Left ventricle myocardium inferior (tissue), 1 donor: ENCODE results near the gene CALR3. TPM values are rescaled to one million over a fixed set of nuclear protein-coding genes. Genes with fewer than 3 reads are reported as not detected.
A peak's percentile ranks its signal among the peaks of the same experiment; 100 is the strongest.

Source experiments
- DNase-seq: peaks from one replicate; pipeline ENCODE4 v3.0.0-alpha.2; 2020
- H3K27ac ChIP-seq: fragments of 200-600 bp; replicated peaks from 2 replicates; pipeline ENCODE4 v1.8.0; 2021
- H3K27me3 ChIP-seq: fragments of 200-600 bp; 2 replicates; pipeline ENCODE4 v1.8.0; 2021; ENCODE audit warnings: low read depth
- H3K36me3 ChIP-seq: fragments of 200-600 bp; 2 replicates; pipeline ENCODE4 v1.8.0; 2021
- H3K4me1 ChIP-seq: fragments of 200-600 bp; 2 replicates; pipeline ENCODE4 v1.8.0; 2021
- H3K4me3 ChIP-seq: fragments of 200-600 bp; 2 replicates; pipeline ENCODE4 v1.8.0; 2021; ENCODE audit warnings: mild to moderate bottlenecking, moderate library complexity
- H3K9me3 ChIP-seq: fragments of 200-600 bp; replicated peaks from 2 replicates; pipeline ENCODE4 v1.8.0; 2021
- intact Hi-C: fragments of 100-400 bp; cut with micrococcal nuclease; formaldehyde crosslinking; loops from one replicate; pipeline ENCODE4 v1.11.0; 2022
- total RNA-seq: library from RNA; stranded (reverse); fragmentation: NEBNext Ultra II Directional; extraction: Animal tissue kit (Norgen Biotek cat#: 25700); gene quantifications from one replicate; pipeline ENCODE4 v1.2.1, GENCODE V29; 2021
- TF ChIP-seq, protein P1 (sequence below): fragments of 200-600 bp; IDR thresholded peaks from 2 replicates; pipeline ENCODE4 v1.8.0; 2021; ENCODE audit warnings: antibody characterized with exemption, mild to moderate bottlenecking, borderline replicate concordance
- donor health status: DM: no; HTN: yes; CAD: no; lungs with severe emphysema.

CALR3 gene
- total RNA-seq, 1 donor from 2014 or later, result not detected

- intact Hi-C loops, result no loop called here
- H3K4me3 ChIP-seq, result no peak overlapping the region
- H3K27ac ChIP-seq, result peak overlapping the region; percentile 95
- H3K4me1 ChIP-seq, result peaks cover 100% of the 10 kb centered on the region
- no peak for DNase-seq
- TF ChIP-seq, protein P1, sequence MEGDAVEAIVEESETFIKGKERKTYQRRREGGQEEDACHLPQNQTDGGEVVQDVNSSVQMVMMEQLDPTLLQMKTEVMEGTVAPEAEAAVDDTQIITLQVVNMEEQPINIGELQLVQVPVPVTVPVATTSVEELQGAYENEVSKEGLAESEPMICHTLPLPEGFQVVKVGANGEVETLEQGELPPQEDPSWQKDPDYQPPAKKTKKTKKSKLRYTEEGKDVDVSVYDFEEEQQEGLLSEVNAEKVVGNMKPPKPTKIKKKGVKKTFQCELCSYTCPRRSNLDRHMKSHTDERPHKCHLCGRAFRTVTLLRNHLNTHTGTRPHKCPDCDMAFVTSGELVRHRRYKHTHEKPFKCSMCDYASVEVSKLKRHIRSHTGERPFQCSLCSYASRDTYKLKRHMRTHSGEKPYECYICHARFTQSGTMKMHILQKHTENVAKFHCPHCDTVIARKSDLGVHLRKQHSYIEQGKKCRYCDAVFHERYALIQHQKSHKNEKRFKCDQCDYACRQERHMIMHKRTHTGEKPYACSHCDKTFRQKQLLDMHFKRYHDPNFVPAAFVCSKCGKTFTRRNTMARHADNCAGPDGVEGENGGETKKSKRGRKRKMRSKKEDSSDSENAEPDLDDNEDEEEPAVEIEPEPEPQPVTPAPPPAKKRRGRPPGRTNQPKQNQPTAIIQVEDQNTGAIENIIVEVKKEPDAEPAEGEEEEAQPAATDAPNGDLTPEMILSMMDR, result no peak
- H3K36me3 ChIP-seq, result peaks cover 5% of the 10 kb centered on the region
- no peaks in the 10 kb centered on the region for H3K27me3 ChIP-seq
- H3K9me3 ChIP-seq, result no peaks in the 10 kb centered on the region
Measured at GRCh38 chr19:16465239-16465638, 30.7 kb downstream of the CALR3 start.

DNA sequence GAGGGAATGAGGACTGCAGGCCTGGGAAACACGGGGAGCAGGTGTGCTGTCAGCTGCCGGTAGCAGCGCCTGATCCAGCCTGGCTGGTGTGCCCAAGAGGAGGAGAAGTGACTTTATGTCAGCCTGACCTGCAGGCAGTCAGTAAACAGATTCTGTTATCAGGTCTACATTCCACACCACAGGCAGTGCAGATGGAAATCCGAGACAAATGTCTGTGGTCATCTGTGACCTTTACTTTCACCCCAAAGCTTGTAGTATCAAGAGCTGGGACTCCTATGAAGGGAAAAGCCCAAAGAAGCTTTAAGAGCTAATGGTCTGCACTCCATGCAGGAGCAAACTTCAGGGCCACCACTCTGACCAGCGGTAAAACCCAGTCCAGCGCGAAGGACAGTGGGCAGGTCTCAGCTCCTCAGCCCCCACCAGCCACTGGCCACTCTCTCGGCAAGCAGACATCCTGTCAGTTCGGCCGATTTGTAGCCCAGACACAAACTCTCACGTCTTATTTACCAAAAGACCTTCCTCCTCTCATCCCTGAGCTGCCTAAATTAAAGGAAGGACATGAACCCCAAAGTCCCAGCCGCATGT is 31.9 kb downstream of the CALR3 start:
- peak overlapping the region; percentile 95 for H3K27ac ChIP-seq
- H3K4me3 ChIP-seq, result peak overlapping the region; percentile 35
- peaks cover 100% of the 10 kb centered on the region for H3K4me1 ChIP-seq
- no peak for DNase-seq
- intact Hi-C loops, result no loop called here
- TF ChIP-seq, protein P1, result no peak
- no peaks in the 10 kb centered on the region for H3K27me3 ChIP-seq
- H3K36me3 ChIP-seq, result peaks cover 4% of the 10 kb centered on the region
- H3K9me3 ChIP-seq, result no peaks in the 10 kb centered on the region

- Histone ChIP-seq H3K9me3 (no peaks in the 10 kb centered on the region), H3K27me3 (no peaks in the 10 kb centered on the region), H3K4me1 (peaks cover 100% of the 10 kb centered on the region), H3K36me3 (no peaks in the 10 kb centered on the region), H3K27ac (peak overlapping the region; percentile 95), H3K4me3 (peak overlapping the region; percentile 35)
- TF ChIP-seq, protein P1, result no peak
- intact Hi-C loops, result no loop called here
- no peak for DNase-seq
Measured at GRCh38 chr19:16463341-16463990, 32.5 kb downstream of the CALR3 start.

DNA sequence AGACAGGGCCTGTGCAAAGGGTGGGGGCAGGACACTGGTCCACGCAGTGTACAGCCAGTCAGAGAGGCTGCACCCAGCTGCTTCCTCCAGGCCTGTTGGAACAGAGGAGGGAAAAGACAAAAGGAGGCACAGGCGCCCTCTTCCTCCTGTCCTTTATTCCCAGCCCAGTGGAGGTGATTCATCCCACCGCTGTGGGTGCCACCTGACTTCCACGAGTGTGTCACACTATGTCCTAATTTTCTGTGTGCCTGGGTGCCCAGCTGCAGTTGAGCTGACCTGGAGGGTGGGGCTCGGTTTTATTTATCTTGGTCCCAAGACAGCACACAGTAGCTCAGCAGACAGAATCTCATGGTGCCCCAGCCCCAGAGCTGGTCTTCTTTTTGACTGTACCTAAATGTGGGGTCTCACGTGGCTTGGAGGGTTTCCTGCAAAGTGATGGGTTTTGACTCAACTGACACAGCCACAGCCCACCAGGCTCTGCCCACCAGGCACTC is 33.2 kb downstream of the CALR3 start:
- no peaks in the 10 kb centered on the region for H3K36me3 ChIP-seq
- peak; percentile 41 for DNase-seq
- peaks cover 100% of the 10 kb centered on the region for H3K4me1 ChIP-seq
- TF ChIP-seq, protein P1, result no peak
- no peaks in the 10 kb centered on the region for H3K9me3 ChIP-seq
- no peaks in the 10 kb centered on the region for H3K27me3 ChIP-seq
- intact Hi-C loops, result no loop called here
- no peak overlapping the region for H3K4me3 ChIP-seq
- H3K27ac ChIP-seq, result peak overlapping the region; percentile 95

DNA sequence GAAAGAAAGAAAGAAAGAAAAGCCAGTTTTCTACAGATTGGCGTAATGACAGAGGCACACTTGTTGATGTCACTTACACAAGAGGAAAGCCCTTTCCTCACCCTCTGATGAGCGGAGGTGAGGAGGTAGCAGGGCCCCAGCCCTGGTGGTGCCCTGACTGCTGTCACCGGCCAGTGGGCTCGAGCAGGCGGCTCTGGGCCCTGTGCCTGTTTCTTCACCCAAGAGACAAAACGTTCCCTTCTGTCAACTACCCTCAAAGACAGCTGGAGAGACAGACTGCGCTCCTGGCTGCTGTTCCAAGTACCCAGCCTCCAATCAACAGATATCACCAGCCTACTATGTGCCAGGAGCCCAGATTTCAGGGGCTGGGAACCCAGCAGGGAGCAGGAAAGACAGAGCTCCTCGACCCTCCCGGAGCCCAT is 34.3 kb downstream of the CALR3 start:
- H3K27ac ChIP-seq, result peak overlapping the region; percentile 95
- H3K9me3 ChIP-seq, result no peaks in the 10 kb centered on the region
- peak; percentile 83 for DNase-seq
- intact Hi-C loops, result no loop called here
- TF ChIP-seq, protein P1, result no peak
- H3K4me3 ChIP-seq, result peak overlapping the region; percentile 6
- no peaks in the 10 kb centered on the region for H3K36me3 ChIP-seq
- H3K4me1 ChIP-seq, result peaks cover 100% of the 10 kb centered on the region
- no peaks in the 10 kb centered on the region for H3K27me3 ChIP-seq
